BJ (cell line): ENCODE data around the gene IGF2R. TPM values are rescaled to one million over a fixed set of nuclear protein-coding genes. Genes with fewer than 3 reads are reported as not detected.

Experiments
- CTCF ChIA-PET: fragments of 350-600 bp; formaldehyde crosslinking; extraction: SDS; loops from one replicate; lab custom pipeline; 2021; ENCODE audit warnings: antibody characterized with exemption, inconsistent platforms; lab: Yijun Ruan, JAX
- POLR2A ChIA-PET: fragments of 300-600 bp; sonication (Branson Sonifier 250); formaldehyde crosslinking; extraction: SDS; loops from one replicate; lab custom pipeline; 2021; ENCODE audit warnings: antibody characterized with exemption; lab: Charles Lee
- DNase-seq: peaks from one replicate; pipeline ENCODE4 v3.0.0-alpha.2; 2011; ENCODE audit warnings: low read depth
- H3K27me3 ChIP-seq: 2 replicates; pipeline ENCODE4 v1.6.0; 2011; ENCODE audit warnings: low read length; ENCODE audit not compliant: control insufficient read depth, insufficient read depth
- H3K36me3 ChIP-seq: 2 replicates; pipeline ENCODE4 v1.5.1; 2011; ENCODE audit warnings: low read length; ENCODE audit not compliant: control insufficient read depth, insufficient read depth
- H3K4me3 ChIP-seq: 2 replicates; pipeline ENCODE4 v1.5.1; 2011; ENCODE audit warnings: low read depth, mild to moderate bottlenecking, control low read depth, low read length
- CTCF ChIP-seq: IDR thresholded peaks from 2 replicates; pipeline ENCODE4 v1.5.1; 2011; ENCODE audit warnings: low read depth, mild to moderate bottlenecking, control low read depth, inconsistent platforms, low read length, moderate library complexity; ENCODE audit not compliant: insufficient read depth
- polyA plus RNA-seq: library from polyadenylated mRNA; depleted of rRNA; stranded (reverse); fragments of >200 nt; gene quantifications from 2 replicates; pipeline ENCODE4 v1.2.3, GENCODE V29; 2011

Gene IGF2R
- polyA plus RNA-seq, 1 experiment = 39.4 TPM

- H3K4me3 ChIP-seq = no peak overlapping the region
- ChIA-PET CTCF (interaction anchor here (0.8 to 1.8 kb wide), 2 partner anchors 9 to 30 kb away, joined by 3 to 8 read pairs; no protein-coding TSS in a partner anchor), POLR2A (no interaction called here)
- no peaks in the 10 kb centered on the region for H3K27me3 ChIP-seq
- no peak for TF ChIP-seq CTCF
- no peak for DNase-seq
- H3K36me3 ChIP-seq = peaks cover 5% of the 10 kb centered on the region; the same call in 1 of the 2 replicates
Measured at GRCh38 chr6:160013987-160014868, 45.3 kb downstream of the IGF2R start.

- peaks cover 5% of the 10 kb centered on the region; the same call in 1 of the 2 replicates for H3K36me3 ChIP-seq
- no peaks in the 10 kb centered on the region for H3K27me3 ChIP-seq
- CTCF ChIA-PET = interaction anchor here (0.8 to 1.8 kb wide), 2 partner anchors 9 to 31 kb away, joined by 3 to 8 read pairs; no protein-coding TSS in a partner anchor
- no peak for DNase-seq
- no peak for TF ChIP-seq CTCF
- no peak overlapping the region for H3K4me3 ChIP-seq
- POLR2A ChIA-PET = no interaction called here
Measured at GRCh38 chr6:160014869-160015182, 45.9 kb downstream of the IGF2R start.

GRCh38 chr6:160015778-160016684, 47.1 kb downstream of the IGF2R start:
- peaks cover 5% of the 10 kb centered on the region; the same call in 1 of the 2 replicates for H3K36me3 ChIP-seq
- no peaks in the 10 kb centered on the region for H3K27me3 ChIP-seq
- ChIA-PET POLR2A (no interaction called here), CTCF (no interaction called here)
- no peak for TF ChIP-seq CTCF
- H3K4me3 ChIP-seq = no peak overlapping the region
- DNase-seq = no peak

- ChIA-PET POLR2A (no interaction called here), CTCF (no interaction called here)
- H3K4me3 ChIP-seq = no peak overlapping the region
- H3K36me3 ChIP-seq = peaks cover 6% of the 10 kb centered on the region
- no peak for TF ChIP-seq CTCF
- no peaks in the 10 kb centered on the region for H3K27me3 ChIP-seq
- no peak for DNase-seq
Measured at GRCh38 chr6:160022101-160022500, 53.2 kb downstream of the IGF2R start.

- no peaks in the 10 kb centered on the region for H3K27me3 ChIP-seq
- POLR2A ChIA-PET = no interaction called here
- CTCF ChIA-PET = interaction anchor here (1.8 kb wide), 1 partner anchor 9 kb away, joined by 8 read pairs; no protein-coding TSS in a partner anchor
- no peak overlapping the region for H3K4me3 ChIP-seq
- DNase-seq = no peak
- H3K36me3 ChIP-seq = peaks cover 8% of the 10 kb centered on the region
- TF ChIP-seq CTCF = no peak
Measured at GRCh38 chr6:160022793-160023192, 53.9 kb downstream of the IGF2R start.
